ENCODE results near the gene CDKN2AIP.

CDKN2AIP gene, protein sequence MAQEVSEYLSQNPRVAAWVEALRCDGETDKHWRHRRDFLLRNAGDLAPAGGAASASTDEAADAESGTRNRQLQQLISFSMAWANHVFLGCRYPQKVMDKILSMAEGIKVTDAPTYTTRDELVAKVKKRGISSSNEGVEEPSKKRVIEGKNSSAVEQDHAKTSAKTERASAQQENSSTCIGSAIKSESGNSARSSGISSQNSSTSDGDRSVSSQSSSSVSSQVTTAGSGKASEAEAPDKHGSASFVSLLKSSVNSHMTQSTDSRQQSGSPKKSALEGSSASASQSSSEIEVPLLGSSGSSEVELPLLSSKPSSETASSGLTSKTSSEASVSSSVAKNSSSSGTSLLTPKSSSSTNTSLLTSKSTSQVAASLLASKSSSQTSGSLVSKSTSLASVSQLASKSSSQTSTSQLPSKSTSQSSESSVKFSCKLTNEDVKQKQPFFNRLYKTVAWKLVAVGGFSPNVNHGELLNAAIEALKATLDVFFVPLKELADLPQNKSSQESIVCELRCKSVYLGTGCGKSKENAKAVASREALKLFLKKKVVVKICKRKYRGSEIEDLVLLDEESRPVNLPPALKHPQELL

GRCh38 chr4:183444214-183445096 is at the start of gene CDKN2AIP:
TSS of gene CDKN2AIP (plus strand) at chr4:183444636. CDS start at chr4:183444798, 162 bp downstream.
- DNase-seq, result peak; percentile 91

- DNase-seq, result no peak
These were observed 49.0 kb upstream of the CDKN2AIP start for GRCh38 chr4:183395395-183395794.

GRCh38 chr4:183396227-183396637 is 48.2 kb upstream of the CDKN2AIP start:
- no peak for DNase-seq

DNA sequence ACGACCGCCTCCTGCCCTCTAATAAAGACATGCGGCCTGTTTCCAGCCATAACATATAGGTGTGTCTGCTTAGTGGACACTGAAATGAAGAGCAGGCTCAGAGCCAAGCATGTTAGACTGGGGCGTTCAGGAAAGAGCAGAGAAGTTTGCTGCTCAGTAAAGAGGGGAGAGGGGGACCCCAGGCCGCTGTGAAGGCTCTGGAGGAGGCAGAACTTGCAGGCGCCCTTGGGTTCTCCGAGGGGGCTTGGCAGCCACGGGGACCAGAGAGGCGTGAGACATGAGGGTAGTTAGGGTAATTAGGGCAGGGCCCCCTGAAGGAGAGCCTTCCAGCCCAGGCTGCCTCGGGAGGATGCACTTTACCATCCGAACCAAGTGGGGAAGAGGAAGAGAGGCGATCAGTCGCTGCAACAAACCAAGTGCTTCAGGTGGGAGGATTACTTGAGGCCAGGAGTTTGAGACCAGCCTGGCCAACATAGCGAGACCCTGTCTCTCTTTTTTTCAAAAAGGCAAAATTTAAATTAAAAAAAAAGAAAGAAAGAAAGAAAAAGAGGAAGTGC is 46.6 kb upstream of the CDKN2AIP start:
- DNase-seq, result no peak

GRCh38 chr4:183398298-183399125 is 45.9 kb upstream of the CDKN2AIP start:
- peak; percentile 66 for DNase-seq

DNA sequence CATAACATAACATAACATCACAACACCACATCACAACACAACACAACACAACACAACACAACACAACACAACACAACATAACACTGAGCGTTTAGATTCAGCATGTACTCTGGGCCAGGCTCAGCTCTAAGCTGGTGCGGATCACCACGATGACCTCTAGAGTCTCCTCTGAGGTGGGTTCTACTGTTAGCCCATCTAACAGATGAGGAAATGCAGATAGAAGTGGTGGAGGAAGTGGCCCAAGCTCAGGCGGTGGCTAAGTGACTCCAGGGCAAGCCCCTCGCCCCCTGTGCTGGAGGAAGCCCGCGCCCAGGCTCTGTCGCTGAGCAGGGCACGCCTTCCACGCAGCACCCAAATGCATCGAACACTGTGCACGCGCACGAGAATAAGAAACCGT is 45.3 kb upstream of the CDKN2AIP start:
- no peak for DNase-seq

DNA sequence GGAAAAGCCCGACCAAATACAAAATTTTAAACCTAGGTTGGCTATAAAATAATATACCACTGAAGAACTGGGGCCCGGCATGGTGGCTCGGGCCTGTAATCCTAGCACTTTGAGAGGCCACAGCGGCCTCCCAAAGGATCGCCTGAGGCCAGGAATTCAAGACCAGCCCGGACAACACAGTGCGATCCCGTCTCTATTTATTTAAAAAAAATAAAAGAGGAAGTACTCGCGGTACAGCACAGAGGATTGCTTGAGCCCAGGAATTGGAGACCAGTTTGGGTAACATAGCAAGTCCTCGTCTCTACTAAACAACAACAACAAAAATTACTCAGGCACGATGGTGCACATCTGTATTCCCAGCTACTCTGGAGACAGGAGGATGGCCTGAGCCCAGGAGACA is 44.8 kb upstream of the CDKN2AIP start:
- DNase-seq, result no peak

GRCh38 chr4:183400035-183400434 is 44.4 kb upstream of the CDKN2AIP start:
- DNase-seq, result no peak

DNA sequence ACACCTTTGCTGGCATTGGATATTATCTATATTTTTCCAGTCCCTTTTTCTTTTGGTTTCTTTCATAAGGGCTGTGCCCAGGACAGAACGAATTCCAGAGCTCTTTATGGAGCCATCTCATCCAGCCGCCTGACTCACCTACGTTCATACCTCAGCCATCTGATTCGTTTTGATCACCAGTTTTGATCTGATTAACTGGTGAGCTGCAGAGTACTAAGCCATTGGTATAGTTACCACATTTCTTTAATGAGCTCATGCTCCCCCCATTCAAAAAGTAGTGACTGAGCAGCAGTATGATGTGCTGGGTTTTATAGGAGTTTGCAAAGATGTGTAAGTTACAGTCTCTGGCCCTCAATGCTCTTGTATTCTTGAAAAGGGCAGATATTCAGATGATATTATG is 43.0 kb upstream of the CDKN2AIP start:
- no peak for DNase-seq

- peak; percentile 11 for DNase-seq
These were observed 41.7 kb upstream of the CDKN2AIP start for GRCh38 chr4:183402771-183403170.

DNA sequence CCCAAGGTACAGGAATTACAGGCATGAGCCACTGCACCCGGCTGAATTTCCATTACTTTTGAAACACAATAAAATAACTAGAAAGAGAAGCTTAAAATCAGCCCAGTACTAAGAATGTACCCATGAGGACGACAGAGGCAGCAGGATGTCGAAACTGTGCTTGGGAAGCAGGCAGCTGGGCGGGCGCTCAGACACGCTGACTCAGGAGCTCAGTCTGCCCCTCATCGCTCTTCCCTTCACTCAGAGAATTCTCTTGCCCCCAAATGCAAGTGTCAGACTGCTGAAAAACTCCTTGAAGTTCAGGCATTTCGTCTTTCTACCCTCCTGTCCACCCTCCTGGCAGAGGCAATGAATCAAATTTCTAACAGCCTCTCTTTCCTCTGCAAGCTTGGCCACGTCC is 41.0 kb upstream of the CDKN2AIP start:
- DNase-seq, result no peak

- DNase-seq, result no peak
These were observed 40.5 kb upstream of the CDKN2AIP start for GRCh38 chr4:183403961-183404360.

- no peak for DNase-seq
These were observed 39.1 kb upstream of the CDKN2AIP start for GRCh38 chr4:183405303-183405702.

DNA sequence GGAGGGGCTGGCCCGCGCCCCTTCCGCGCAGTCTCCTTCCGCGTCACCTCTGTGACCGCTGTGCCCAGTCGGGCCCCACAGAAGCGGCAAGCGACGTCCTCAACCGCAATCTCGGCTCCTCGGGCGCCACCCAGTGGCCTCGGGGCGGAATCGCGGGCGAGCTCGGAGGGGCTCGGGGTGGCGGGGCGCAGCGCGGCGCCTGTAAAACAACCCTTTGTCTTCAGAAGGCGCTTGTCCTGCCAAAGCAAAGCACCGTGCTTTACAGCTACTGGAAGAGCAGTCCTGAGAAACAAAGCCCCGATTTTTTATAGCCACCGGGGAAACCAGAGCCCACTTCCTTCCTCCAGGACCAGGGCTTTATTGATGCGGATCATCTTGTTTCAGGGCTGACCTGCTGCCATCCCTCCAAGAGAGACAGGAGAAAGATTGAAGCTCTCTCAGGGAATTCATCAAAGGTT is 37.3 kb upstream of the CDKN2AIP start:
- DNase-seq, result peak; percentile 85

DNA sequence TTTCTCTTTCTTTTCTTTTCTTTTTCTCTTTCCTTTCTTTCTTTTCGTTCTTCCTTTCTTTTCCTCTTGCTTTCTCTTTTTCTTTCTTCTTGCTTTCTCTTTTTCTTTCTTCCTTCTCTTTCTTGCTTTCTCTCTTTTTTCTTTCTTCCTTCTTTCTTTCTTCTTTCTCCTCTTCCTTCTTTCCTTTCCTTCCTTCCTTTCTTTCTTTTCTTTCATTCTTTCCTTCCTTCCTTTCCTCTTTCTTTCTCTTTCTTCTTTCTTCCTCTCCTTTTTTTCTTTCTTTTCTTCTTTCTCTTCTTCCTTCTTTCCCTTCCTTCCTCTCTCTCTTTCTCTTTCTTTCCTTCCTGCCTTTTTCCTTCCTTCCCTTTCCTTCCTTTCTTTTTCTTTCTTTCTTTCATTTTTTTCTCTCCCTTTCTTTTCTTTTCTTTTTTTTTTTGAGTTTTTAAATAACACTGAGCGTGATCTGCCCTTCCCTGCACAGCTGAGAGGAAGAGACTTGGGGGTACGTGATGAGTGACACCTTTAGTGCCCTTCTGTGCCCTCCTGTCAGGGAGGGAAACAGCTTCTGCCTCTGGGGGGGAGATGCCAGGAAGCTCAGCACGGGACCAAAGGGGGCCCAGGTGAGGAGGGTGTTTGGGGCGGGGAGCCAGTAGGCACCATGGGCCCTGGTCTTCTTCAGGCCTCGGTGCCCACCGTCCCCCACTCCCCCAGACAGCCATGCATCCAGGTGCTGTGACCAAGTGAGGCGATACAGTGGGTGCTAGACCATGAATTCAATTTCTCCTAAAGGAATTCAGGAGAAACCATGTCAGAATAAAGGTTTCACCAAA is 36.6 kb upstream of the CDKN2AIP start:
- no peak for DNase-seq

- no peak for DNase-seq
These were observed 35.6 kb upstream of the CDKN2AIP start for GRCh38 chr4:183408796-183409195.

DNA sequence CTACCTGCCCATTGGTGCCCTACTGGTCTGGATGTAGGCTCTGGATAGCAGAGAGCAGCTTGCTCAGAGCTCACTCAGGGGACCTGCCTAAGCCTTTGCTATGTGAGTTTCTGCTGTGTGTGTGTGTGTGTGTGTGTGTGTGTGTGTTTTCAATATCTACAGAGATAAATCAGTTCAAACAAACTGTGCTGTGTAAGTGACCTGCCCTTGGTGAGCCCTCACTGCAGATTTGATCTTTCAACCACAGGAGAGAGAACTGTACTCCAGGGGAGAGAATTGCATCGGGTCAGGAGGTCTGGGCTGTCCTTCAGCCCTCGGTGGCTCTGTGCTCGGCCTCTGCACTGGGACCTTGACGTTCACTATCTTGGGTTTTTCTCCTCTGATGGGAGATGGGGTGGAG is 35.0 kb upstream of the CDKN2AIP start:
- DNase-seq, result no peak

- no peak for DNase-seq
These were observed 34.5 kb upstream of the CDKN2AIP start for GRCh38 chr4:183409934-183410333.

GRCh38 chr4:183411291-183411861 is 33.1 kb upstream of the CDKN2AIP start:
- DNase-seq, result no peak

GRCh38 chr4:183412821-183413220 is 31.6 kb upstream of the CDKN2AIP start:
- no peak for DNase-seq
